Measurements from ENCODE around the gene CUX1.

Gene CUX1

DNA sequence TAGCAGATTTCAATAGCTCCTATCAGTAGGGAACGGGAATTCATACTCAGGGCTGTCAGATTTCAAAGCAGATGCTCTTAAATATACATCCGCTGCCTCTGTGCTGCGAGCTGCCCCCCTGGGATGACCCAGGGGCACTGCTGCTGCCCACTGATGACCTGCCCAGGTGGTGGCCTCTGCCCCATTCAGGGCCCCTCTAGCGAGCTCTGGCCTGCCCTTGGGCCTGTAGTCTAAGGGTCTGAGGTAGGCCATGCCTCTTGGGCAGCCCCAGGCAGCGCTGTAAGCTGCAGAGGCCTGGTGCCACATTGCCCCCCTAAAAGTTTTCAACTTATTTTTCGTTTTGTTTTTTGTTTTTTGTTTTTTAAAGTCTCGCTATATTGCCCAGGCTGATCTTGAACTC is 418.7 kb downstream of the CUX1 start:
- no peak overlapping the region for H3K4me3 ChIP-seq (ENCODE audit: low read depth, low read length)
- TF ChIP-seq, protein P1, sequence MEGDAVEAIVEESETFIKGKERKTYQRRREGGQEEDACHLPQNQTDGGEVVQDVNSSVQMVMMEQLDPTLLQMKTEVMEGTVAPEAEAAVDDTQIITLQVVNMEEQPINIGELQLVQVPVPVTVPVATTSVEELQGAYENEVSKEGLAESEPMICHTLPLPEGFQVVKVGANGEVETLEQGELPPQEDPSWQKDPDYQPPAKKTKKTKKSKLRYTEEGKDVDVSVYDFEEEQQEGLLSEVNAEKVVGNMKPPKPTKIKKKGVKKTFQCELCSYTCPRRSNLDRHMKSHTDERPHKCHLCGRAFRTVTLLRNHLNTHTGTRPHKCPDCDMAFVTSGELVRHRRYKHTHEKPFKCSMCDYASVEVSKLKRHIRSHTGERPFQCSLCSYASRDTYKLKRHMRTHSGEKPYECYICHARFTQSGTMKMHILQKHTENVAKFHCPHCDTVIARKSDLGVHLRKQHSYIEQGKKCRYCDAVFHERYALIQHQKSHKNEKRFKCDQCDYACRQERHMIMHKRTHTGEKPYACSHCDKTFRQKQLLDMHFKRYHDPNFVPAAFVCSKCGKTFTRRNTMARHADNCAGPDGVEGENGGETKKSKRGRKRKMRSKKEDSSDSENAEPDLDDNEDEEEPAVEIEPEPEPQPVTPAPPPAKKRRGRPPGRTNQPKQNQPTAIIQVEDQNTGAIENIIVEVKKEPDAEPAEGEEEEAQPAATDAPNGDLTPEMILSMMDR (IDR thresholded peaks at IDR 0.05; ENCODE audit: control insufficient read depth, extremely low read depth, insufficient read depth) = no peak
- no peak for DNase-seq (ENCODE audit: low read depth)

DNA sequence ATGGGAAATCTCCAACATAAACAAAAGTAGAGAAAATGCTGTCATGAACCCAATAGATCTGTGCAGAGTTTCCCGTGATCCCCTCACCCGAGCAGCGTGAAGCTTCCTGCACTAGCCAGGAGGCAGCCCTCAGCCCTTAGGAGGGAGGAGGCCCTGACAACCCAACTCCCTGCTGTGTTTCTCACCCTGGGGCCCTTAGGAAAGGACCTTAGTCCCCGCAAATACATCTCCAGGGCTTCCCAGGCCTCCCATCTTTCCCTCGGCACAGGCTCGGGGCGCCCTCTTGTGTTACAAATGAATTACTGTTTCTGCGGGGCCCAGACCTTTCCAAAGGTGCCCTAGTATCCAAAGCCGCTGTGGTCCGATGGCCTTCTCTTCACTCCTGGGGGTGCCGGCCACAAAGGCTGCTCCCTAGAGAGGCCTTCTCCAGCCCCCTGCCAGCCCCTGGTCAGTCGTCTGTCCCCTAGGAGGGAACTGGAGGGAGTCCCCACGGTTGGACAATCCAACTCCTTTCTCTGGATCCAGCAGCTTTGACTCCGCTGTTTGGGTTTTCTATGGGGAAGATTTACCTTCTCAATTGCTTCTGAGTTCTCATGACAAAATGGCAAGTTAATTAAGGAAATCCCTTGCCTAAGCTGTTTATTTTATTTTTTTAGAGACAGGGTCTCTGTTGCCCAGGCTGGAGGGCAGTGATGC is 419.3 kb downstream of the CUX1 start:
- TF ChIP-seq, protein P1 (IDR thresholded peaks at IDR 0.05; ENCODE audit: control insufficient read depth, extremely low read depth, insufficient read depth) = peak; percentile 87
- no peak overlapping the region for H3K4me3 ChIP-seq (ENCODE audit: low read depth, low read length)
- DNase-seq (ENCODE audit: low read depth) = no peak

DNA sequence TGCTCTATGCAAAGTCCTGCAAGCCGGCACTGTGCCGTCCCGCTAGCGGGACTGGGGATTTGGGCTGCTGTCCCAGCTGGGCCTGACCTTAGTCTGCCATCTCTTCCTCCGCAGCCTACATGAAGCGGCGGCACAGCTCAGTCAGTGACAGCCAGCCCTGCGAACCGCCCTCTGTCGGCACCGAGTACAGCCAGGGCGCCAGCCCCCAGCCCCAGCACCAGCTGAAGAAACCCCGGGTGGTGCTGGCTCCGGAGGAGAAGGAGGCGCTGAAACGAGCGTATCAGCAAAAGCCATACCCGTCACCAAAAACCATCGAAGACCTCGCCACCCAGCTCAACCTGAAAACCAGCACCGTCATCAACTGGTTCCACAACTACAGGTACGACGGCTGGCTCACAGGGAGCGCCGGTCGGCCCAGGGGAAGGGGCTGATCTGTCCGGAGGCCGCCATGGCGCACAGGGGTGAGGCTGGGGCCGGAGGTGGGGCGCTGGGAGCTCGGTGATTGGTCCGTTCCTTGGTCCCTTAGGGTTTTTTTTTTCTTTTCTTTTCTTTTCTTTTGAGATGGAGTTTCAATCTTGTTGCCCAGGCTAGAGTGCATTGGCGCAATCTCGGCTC is 421.9 kb downstream of the CUX1 start:
- H3K4me3 ChIP-seq (ENCODE audit: low read depth, low read length) = no peak overlapping the region
- no peak for DNase-seq (ENCODE audit: low read depth)
- TF ChIP-seq, protein P1 (IDR thresholded peaks at IDR 0.05; ENCODE audit: control insufficient read depth, extremely low read depth, insufficient read depth) = no peak

DNA sequence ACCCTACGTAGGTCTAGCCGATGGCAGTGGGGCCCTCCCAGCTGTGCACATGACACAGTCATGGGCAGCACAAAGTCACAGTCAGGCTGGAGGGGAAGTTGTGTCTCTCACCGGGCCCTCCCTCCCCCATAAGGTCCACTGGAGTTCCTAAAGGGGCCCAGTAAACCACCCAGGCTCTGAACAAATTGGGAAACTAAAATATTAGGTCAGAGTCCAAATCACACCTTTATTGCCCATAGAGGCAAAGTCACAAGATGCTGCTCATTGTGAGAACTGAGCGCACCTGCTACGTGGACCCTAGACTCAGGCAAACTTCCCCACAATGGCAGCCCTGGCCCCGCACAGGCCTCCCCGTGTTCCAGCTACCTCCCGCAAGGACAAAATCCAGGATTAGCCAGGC is 424.0 kb downstream of the CUX1 start:
- H3K4me3 ChIP-seq (ENCODE audit: low read depth, low read length) = no peak overlapping the region

DNA sequence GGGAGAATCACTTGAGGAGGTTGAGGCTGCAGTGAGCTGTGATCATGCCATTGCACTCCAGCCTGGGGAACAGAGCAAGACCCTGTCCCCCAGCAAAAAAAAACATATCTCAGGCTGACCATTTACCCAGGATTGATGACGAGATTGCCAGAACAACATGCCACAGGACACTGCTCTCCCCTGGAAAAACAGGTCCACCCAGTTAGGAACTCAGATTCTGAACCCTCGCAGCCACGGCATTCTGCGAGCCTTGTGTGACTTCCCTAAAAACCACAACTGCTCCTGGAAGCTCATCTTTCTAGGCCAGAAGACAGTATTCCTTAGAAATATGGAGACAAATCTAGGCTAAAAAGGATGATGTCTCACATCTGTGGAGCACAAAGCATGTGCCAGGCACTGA is 427.2 kb downstream of the CUX1 start:
- peak; percentile 44 for DNase-seq (ENCODE audit: low read depth)
- TF ChIP-seq, protein P1 (IDR thresholded peaks at IDR 0.05; ENCODE audit: control insufficient read depth, extremely low read depth, insufficient read depth) = no peak

More for the DNA sequence above, 424.0 kb downstream of the CUX1 start:
- DNase-seq (ENCODE audit: low read depth) = no peak
- TF ChIP-seq, protein P1 (IDR thresholded peaks at IDR 0.05; ENCODE audit: control insufficient read depth, extremely low read depth, insufficient read depth) = no peak

DNA sequence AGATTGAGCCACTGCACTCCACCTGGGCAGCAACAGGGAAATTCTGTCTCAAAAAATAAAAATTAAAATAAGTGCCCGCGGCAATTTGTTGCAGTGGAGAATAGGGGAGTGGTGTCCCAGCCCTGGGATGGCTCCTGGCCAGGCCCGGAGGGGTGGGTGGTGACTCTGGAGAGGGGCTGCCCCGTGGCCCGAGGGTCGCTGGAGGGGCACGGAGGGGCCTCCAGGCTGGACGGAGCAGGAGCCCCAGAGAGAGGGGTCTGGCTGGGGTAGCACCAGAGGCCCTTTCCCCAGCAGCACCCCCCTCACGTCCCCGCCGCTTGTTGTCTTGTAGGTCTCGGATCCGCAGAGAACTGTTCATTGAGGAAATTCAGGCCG is 430.6 kb downstream of the CUX1 start:
- no peak overlapping the region for H3K4me3 ChIP-seq (ENCODE audit: low read depth, low read length)
- TF ChIP-seq, protein P1 (IDR thresholded peaks at IDR 0.05; ENCODE audit: control insufficient read depth, extremely low read depth, insufficient read depth) = no peak
- DNase-seq (ENCODE audit: low read depth) = no peak

More for the DNA sequence above, 427.2 kb downstream of the CUX1 start:
- H3K4me3 ChIP-seq (ENCODE audit: low read depth, low read length) = no peak overlapping the region
